Progenitor cell of endocrine pancreas (in vitro differentiated cells): ENCODE data around the gene FLNA. TPM values are rescaled to one million over a fixed set of nuclear protein-coding genes. Genes with fewer than 3 reads are reported as not detected.

Experiments used
- DNase-seq: peaks from one replicate; pipeline ENCODE4 v3.0.0; 2021; ENCODE audit warnings: low spot score; ENCODE audit not compliant: unreplicated experiment
- H3K27ac Mint-ChIP-seq: 2 replicates; pipeline ENCODE4 v1.8.0; 2021; ENCODE audit warnings: mild to moderate bottlenecking, moderate library complexity, mixed read lengths
- H3K27me3 Mint-ChIP-seq: 2 replicates; pipeline ENCODE4 v1.8.0; 2021; ENCODE audit warnings: mixed read lengths
- H3K36me3 Mint-ChIP-seq: 2 replicates; pipeline ENCODE4 v1.8.0; 2022; ENCODE audit warnings: mixed read lengths; ENCODE audit not compliant: insufficient read depth
- H3K4me1 Mint-ChIP-seq: 2 replicates; pipeline ENCODE4 v1.8.0; 2021; ENCODE audit warnings: low read depth, mixed read lengths
- H3K4me3 Mint-ChIP-seq: 2 replicates; pipeline ENCODE4 v1.8.0; 2021; ENCODE audit warnings: low read depth, mild to moderate bottlenecking, moderate library complexity, mixed read lengths
- H3K9me3 Mint-ChIP-seq: 2 replicates; pipeline ENCODE4 v1.8.0; 2021; ENCODE audit warnings: low read depth, mixed read lengths
- CTCF ChIP-seq: fragments of 200-600 bp; sonication (generic); IDR thresholded peaks from one replicate; pipeline ENCODE4 v1.5.0; 2021; ENCODE audit warnings: antibody characterized with exemption, mild to moderate bottlenecking; ENCODE audit not compliant: unreplicated experiment
- total RNA-seq: library from RNA; stranded (reverse); gene quantifications from 2 replicates; pipeline ENCODE4 v1.2.1, GENCODE V29; 2021

FLNA gene
- total RNA-seq, 1 donor from 2014 or later, result 777 TPM

GRCh38 chrX:154360155-154360713, 14.2 kb downstream of the FLNA start:
- no peak for DNase-seq
- no peaks in the 10 kb centered on the region for H3K27me3 Mint-ChIP-seq
- TF ChIP-seq CTCF, result no peak
- peaks cover 3% of the 10 kb centered on the region for H3K9me3 Mint-ChIP-seq
- H3K4me3 Mint-ChIP-seq, result no peak overlapping the region
- H3K36me3 Mint-ChIP-seq, result peaks cover 7% of the 10 kb centered on the region
- H3K27ac Mint-ChIP-seq, result no peak overlapping the region
- H3K4me1 Mint-ChIP-seq, result no peaks in the 10 kb centered on the region

GRCh38 chrX:154359362-154360154, 14.9 kb downstream of the FLNA start:
- Mint-ChIP-seq H3K9me3 (peaks cover 3% of the 10 kb centered on the region), H3K27ac (no peak overlapping the region), H3K4me3 (no peak overlapping the region), H3K27me3 (no peaks in the 10 kb centered on the region), H3K4me1 (no peaks in the 10 kb centered on the region), H3K36me3 (peaks cover 4% of the 10 kb centered on the region)
- no peak for DNase-seq
- TF ChIP-seq CTCF, result no peak

- Mint-ChIP-seq H3K27ac (peak overlapping the region; percentile 49), H3K9me3 (peaks cover 3% of the 10 kb centered on the region), H3K4me1 (no peaks in the 10 kb centered on the region), H3K27me3 (no peaks in the 10 kb centered on the region), H3K36me3 (peaks cover 4% of the 10 kb centered on the region), H3K4me3 (no peak overlapping the region)
- DNase-seq, result no peak
- no peak for TF ChIP-seq CTCF
These were observed 15.6 kb downstream of the FLNA start for GRCh38 chrX:154358829-154359228.

GRCh38 chrX:154358011-154358410, 16.4 kb downstream of the FLNA start:
- DNase-seq, result no peak
- TF ChIP-seq CTCF, result no peak
- Mint-ChIP-seq H3K4me1 (no peaks in the 10 kb centered on the region), H3K27ac (no peak overlapping the region), H3K36me3 (peaks cover 4% of the 10 kb centered on the region), H3K9me3 (peaks cover 3% of the 10 kb centered on the region), H3K4me3 (no peak overlapping the region), H3K27me3 (no peaks in the 10 kb centered on the region)

GRCh38 chrX:154357205-154357604, 17.2 kb downstream of the FLNA start:
- no peak for TF ChIP-seq CTCF
- Mint-ChIP-seq H3K9me3 (peaks cover 3% of the 10 kb centered on the region), H3K4me3 (no peak overlapping the region), H3K27ac (no peak overlapping the region), H3K4me1 (no peaks in the 10 kb centered on the region), H3K27me3 (no peaks in the 10 kb centered on the region), H3K36me3 (peaks cover 3% of the 10 kb centered on the region)
- no peak for DNase-seq
